ENCODE data around the gene CYP51A1.
"Not testable (repeated sequence)": the region's sequence is repeated elsewhere in the genome, so short reads cannot be mapped to it uniquely, and the experiment has no call there.

The CYP51A1 gene

GRCh38 chr7:92158660-92159575, 24.6 kb upstream of the CYP51A1 start:
- H3K4me3 ChIP-seq (ENCODE audit: low read depth, low read length) = no peak overlapping the region
- no peaks in the 10 kb centered on the region for H3K9me3 ChIP-seq (ENCODE audit: severe bottlenecking)
- no peak for DNase-seq
- H3K27me3 ChIP-seq (ENCODE audit: insufficient read depth, low read depth, severe bottlenecking) = no peaks in the 10 kb centered on the region
- TF ChIP-seq CTCF (IDR thresholded peaks at IDR 0.05; ENCODE audit: low read depth, low read length) = no peak
- H3K27ac ChIP-seq = no peak overlapping the region
- H3K36me3 ChIP-seq = no peaks in the 10 kb centered on the region

GRCh38 chr7:92156990-92157389, 22.7 kb upstream of the CYP51A1 start:
- no peak for DNase-seq
- no peak overlapping the region for H3K4me3 ChIP-seq (ENCODE audit: low read depth, low read length)
- H3K36me3 ChIP-seq = no peaks in the 10 kb centered on the region
- no peaks in the 10 kb centered on the region for H3K27me3 ChIP-seq (ENCODE audit: insufficient read depth, low read depth, severe bottlenecking)
- TF ChIP-seq CTCF (IDR thresholded peaks at IDR 0.05; ENCODE audit: low read depth, low read length) = no peak
- no peak overlapping the region; the same call in none of the 2 replicates for H3K27ac ChIP-seq
- no peaks in the 10 kb centered on the region for H3K9me3 ChIP-seq (ENCODE audit: severe bottlenecking)

- Histone ChIP-seq H3K9me3 (ENCODE audit: severe bottlenecking) (no peaks in the 10 kb centered on the region), H3K36me3 (no peaks in the 10 kb centered on the region), H3K27me3 (ENCODE audit: insufficient read depth, low read depth, severe bottlenecking) (no peaks in the 10 kb centered on the region), H3K4me3 (ENCODE audit: low read depth, low read length) (no peak overlapping the region), H3K27ac (no peak overlapping the region)
- no peak for TF ChIP-seq CTCF (IDR thresholded peaks at IDR 0.05; ENCODE audit: low read depth, low read length)
- DNase-seq = no peak
These were observed 20.9 kb upstream of the CYP51A1 start for GRCh38 chr7:92155108-92155739.

GRCh38 chr7:92150450-92151017, 16.3 kb upstream of the CYP51A1 start:
- H3K27me3 ChIP-seq (ENCODE audit: insufficient read depth, low read depth, severe bottlenecking) = no peaks in the 10 kb centered on the region
- H3K27ac ChIP-seq = no peak overlapping the region
- H3K9me3 ChIP-seq (ENCODE audit: severe bottlenecking) = no peaks in the 10 kb centered on the region
- DNase-seq = no peak
- TF ChIP-seq CTCF (IDR thresholded peaks at IDR 0.05; ENCODE audit: low read depth, low read length) = no peak
- no peak overlapping the region for H3K4me3 ChIP-seq (ENCODE audit: low read depth, low read length)
- H3K36me3 ChIP-seq = no peaks in the 10 kb centered on the region

GRCh38 chr7:92149736-92150239, 15.5 kb upstream of the CYP51A1 start:
- no peak for TF ChIP-seq CTCF (IDR thresholded peaks at IDR 0.05; ENCODE audit: low read depth, low read length)

GRCh38 chr7:92143192-92143880, 9.1 kb upstream of the CYP51A1 start:
- not testable (repeated sequence) for H3K27me3 ChIP-seq (ENCODE audit: insufficient read depth, low read depth, severe bottlenecking); DNase-seq; H3K4me3 ChIP-seq (ENCODE audit: low read depth, low read length); H3K36me3 ChIP-seq
- Histone ChIP-seq H3K27ac (peak overlapping the region; percentile 51; the same call in 1 of the 2 replicates), H3K9me3 (ENCODE audit: severe bottlenecking) (peaks cover 11% of the 10 kb centered on the region)

More at GRCh38 chr7:92149736-92150239, 15.5 kb upstream of the CYP51A1 start:
- Histone ChIP-seq H3K4me3 (ENCODE audit: low read depth, low read length) (no peak overlapping the region), H3K9me3 (ENCODE audit: severe bottlenecking) (no peaks in the 10 kb centered on the region), H3K27me3 (ENCODE audit: insufficient read depth, low read depth, severe bottlenecking) (no peaks in the 10 kb centered on the region), H3K27ac (no peak overlapping the region), H3K36me3 (no peaks in the 10 kb centered on the region)
- DNase-seq = no peak

- H3K27me3 ChIP-seq (ENCODE audit: insufficient read depth, low read depth, severe bottlenecking); H3K4me3 ChIP-seq (ENCODE audit: low read depth, low read length); H3K36me3 ChIP-seq; DNase-seq; H3K27ac ChIP-seq: not testable (repeated sequence)
- peaks cover 11% of the 10 kb centered on the region for H3K9me3 ChIP-seq (ENCODE audit: severe bottlenecking)
These were observed 8.5 kb upstream of the CYP51A1 start for GRCh38 chr7:92142791-92143190.

Measured in WERI-Rb-1 (cell line).